Middle frontal gyrus (tissue), 1 donor: Measurements from ENCODE around the gene ANKH.

Experiments
- DNase-seq: peaks from one replicate; pipeline ENCODE4 v3.0.0-alpha.2; 2015; ENCODE audit warnings: low spot score; ENCODE audit errors: extremely low spot score

The ANKH gene

DNA sequence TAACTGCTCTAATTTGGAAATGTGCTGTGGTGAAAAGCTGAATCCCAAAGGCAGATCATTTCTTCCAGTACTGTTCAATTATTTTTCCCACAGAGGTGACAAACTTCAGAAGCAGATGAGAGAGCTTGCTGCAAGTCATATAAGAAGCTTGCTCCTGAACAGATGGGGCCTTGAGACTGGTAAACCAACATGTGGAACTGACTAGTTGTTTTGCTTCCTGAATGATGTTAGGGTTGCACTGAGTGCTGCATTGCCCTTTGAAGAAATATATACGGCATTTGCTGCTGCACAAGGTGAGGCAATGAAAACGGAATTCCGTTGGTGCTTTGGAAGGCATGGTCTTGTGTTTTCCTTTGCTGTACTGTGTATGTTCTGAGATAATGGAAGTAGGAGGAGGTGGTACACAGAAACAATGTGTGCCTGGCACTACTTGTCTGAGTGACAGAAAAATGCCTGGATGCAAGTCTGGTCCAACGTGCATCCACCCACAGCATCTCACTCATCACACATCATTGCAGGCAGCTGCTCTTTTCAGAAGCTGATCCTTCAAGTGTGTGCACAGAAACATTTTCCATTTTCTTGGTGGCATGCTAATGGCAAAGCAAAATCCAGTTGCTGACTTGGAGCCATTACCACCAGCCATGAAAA, 76.9 kb downstream of the ANKH start:
- no peak for DNase-seq

GRCh38 chr5:14793851-14794250, 77.7 kb downstream of the ANKH start:
- no peak for DNase-seq

DNA sequence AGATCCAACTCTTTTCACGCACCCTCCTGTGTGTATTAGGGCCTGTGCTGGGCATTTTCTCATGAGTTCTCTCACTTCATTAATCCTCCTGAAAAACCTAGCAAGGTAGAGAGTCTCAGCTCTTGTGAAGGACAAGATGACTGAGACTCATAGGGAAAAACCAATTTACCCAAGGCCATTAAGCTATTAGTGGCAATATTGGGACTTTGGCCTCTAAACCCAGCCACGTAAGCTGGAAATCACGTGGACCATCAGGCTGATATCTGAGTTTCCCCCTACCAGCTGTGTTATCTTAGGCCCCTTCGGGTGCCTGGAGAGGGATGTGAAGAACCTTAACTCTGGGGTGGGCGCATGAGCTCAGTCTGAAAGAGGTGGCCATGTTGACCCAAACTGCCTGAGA, 80.7 kb downstream of the ANKH start:
- DNase-seq: no peak

- DNase-seq: no peak
Measured at GRCh38 chr5:14790220-14790619, 81.4 kb downstream of the ANKH start.

GRCh38 chr5:14787801-14788579, 83.6 kb downstream of the ANKH start:
- no peak for DNase-seq

DNA sequence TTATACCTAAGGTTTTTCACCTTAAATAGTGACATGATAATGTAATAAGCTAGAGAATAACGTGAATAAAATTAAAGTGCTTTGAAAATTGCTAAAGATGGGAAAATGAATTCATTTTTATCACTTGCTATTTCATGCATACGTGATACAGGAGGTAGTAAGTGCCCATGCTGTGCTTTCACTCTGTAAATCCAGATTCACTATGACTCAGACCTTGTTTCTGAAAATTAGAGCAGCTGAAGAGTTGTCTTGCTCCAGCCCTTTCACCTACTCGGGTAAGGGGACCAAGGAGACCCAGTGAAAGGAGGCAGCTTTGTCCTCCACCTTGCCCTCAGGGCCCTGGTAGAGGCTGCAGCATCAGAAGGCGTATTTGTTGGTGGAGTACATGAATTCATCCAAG, 87.9 kb downstream of the ANKH start:
- no peak for DNase-seq

DNA sequence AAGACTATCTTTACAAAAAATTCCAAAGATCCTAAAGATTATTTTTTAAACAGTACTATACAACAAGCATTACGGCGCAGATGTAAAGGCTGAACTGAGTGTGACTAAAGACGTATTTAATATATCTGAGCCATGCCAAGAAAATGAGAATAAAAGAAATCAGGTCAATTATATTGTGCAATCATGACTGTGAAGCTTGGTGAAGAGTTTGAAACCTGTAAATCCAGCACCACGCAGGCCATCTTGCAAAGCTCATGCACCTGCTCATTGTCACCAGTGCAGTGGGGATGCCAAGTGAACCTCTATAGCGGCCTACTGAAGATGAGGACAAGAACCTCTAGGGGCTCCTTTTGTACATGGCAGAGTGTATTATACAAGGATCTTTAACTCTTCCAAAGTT, 89.0 kb downstream of the ANKH start:
- no peak for DNase-seq

GRCh38 chr5:14781106-14781505, 90.5 kb downstream of the ANKH start:
- no peak for DNase-seq

DNA sequence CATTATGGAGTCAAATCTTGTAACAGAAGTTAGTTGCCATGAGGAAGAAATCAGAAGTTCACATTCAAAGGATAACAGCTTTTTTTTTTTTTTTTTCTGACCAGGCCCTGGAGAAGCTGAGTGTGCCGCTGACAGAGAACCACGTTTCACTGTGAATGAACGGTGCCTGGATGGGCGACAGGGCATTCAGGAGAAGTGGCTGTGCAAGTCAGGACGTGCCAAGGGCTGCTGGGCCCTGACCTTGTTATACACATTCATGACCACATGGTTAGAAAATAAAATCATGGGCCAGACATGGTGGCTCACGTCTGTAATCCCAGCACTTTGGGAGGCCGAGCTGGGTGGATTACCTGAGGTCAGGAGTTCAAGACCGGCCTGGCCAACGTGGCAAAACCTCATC, 91.6 kb downstream of the ANKH start:
- DNase-seq: no peak

- no peak for DNase-seq
Measured at GRCh38 chr5:14778792-14779070, 92.8 kb downstream of the ANKH start.

- DNase-seq: no peak
Measured at GRCh38 chr5:14777932-14778791, 93.4 kb downstream of the ANKH start.

- DNase-seq: no peak
Measured at GRCh38 chr5:14777187-14777586, 94.4 kb downstream of the ANKH start.

- no peak for DNase-seq
Measured at GRCh38 chr5:14776602-14777001, 95.0 kb downstream of the ANKH start.

DNA sequence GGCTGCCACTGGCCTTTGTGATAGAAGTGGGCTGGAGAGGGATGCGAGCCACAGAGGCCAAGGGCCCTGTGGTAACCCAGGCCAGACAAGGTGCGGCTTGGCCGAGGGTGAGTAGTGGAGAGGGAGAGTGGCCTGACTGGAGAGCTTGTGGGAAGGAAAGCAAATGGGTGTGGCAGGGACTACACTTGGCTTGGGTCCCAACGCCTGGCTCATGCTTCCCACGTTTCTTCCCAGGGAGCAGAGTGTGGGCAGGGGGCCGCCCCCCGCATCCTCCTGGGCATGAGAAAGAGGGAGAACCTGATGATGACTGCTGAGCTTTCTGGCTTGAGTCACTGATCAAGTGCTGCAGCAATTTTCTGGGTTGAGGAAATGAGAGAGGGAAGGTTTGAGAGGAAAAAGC, 95.7 kb downstream of the ANKH start:
- no peak for DNase-seq

GRCh38 chr5:14773588-14773987, 98.0 kb downstream of the ANKH start:
- DNase-seq: no peak

DNA sequence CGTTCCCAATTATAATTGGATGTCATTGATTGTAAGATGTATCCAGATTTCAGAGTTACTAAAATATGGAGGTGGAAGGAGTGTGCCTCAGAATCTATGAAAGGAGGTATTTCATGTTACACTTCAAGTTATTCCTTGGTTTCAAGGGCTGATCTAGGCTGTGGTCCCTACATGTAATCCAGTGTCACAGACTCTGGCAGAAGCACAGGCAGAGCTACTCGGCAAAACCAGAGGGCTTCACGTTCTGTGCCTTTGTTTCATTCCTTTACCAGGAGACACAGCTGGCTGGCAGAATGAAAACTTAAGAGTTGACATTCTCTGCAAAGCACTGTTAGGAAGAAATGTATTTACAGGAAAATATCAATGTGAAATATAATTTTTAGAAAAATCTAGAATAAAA, 99.6 kb downstream of the ANKH start:
- DNase-seq: no peak

DNA sequence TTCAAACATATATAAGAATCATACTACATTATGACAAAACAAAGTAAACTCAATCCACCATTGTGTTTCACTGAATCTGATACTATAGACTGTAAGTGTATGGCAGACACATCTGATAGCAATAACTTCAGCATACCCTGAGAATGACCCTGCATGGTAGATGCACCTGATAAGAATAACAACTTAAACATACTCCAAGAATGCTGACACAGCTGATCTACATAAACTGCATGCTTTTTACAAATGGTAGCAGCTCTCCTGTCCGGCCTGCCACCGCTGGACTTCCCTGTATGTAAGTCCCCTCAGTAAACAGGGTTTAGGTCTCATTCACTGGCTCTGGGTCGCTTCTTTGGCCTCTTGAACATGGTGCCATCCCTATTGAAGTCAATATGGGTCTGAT, 100.4 kb downstream of the ANKH start:
- no peak for DNase-seq

DNA sequence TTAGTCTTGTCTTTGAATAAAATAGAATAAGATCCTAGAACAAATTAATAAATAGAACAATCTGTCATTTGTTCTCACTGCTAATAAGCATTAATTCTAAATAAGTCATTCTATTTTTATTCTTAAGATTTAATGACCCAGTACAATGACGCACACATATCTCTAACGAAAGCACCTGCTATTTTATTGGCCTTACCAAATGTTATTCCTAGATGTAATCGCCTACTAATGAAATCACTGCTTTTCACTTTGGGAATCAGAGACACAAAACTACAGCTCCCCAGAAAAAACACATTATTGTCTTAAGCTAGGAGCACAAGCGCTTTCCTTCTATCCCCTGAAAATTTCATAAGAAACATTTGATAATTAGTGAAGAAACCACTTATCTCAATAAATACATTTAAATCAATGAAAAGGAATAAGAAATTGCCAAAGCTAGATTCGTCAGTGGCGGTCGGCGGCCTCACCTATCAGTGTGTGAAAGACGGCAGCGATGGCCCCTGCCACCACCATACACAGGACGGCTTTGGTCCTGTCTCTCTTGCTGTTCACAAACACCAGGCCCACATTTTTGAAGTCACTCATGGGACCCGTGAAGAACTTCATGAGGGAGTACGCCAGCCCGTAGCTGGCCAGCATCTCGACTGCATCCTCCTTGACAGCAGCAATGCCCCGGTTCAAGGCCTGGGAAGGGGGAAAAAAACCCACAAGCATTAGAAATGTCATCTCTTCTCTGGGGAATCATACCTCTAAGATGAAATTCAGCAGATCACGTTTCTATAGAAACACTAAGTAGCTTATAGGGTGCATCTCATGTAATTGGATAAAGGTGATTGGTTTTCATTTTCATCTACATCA, 102.8 kb downstream of the ANKH start:
- DNase-seq: no peak

GRCh38 chr5:14767735-14768507, 103.7 kb downstream of the ANKH start:
- no peak for DNase-seq

DNA sequence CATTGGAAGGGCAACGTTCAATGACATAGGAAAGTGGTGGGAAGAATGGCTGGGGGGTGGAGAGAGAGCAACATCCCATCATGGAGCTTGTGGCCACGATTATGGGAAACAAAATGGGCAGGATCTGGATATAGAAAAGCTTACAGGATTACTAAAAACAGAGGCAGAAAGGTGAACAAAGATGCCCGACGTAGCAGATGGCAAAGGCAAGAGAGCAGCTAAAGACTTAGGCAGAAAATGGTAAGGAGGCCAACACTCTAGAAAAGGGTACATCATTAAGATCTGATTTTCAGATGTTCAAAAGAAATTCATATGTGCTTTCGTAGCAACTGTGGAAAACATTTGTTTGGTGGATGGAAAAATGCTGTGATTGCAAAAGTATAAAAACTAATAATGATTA, 104.5 kb downstream of the ANKH start:
- DNase-seq: no peak

DNA sequence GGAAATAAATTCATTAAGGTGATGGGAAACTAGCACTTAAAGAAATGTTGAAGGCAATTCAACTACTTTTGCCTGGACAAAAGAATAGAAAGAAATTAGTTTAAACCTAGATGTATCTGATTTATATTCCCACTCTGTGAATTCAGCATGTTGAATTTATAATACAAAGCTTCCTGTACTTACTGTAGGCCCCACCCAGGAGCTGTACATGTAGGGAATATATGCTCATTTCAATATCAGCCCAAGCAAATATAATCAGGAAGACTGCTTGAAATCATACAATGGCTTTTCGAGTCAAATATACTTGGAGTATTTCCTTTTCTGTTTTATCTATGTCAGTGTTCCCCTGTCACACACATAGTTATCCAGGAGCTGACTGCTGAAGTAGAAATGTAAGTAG, 105.0 kb downstream of the ANKH start:
- DNase-seq: no peak
